ENCODE results near the gene HMGN4. TPM values are rescaled to one million over a fixed set of nuclear protein-coding genes. Genes with fewer than 3 reads are reported as not detected.

Gene HMGN4
- total RNA-seq, 2 donors from 2014 or later = 24.4 to 37.1 TPM

DNA sequence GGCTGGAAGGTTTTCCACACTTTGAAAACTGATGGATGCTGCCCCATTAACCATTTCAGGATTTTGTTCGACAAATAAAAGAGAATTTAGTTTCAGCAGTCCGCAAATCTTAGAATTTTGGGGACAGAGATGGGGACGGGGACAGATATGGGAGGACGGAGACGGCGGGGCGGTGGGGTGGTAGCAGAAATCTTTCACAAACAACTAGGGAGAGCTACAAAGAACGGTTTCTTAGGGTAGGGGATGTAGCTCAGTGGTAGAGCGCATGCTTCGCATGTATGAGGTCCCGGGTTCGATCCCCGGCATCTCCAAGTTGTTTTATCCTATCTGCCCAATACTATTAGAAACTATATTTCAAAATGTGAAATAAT lies 15.1 kb downstream of the HMGN4 start:
- peaks cover 0 to 5% of the 10 kb centered on the region in 2 donors for H3K27me3 ChIP-seq
- H3K4me3 ChIP-seq = peak overlapping the region in 1 of 2 donors; percentile 17
- DNase-seq = peak; percentile 71 to 81 (median 73)
- H3K27ac ChIP-seq = peak overlapping the region in 3 of 4 donors; percentile 57 to 73 (median 68)
- no peaks in the 10 kb centered on the region for H3K36me3 ChIP-seq (replicated peaks in 1 of 2; ENCODE audit: insufficient read depth in 1 of 2, low read depth in 2 of 2)
- H3K4me1 ChIP-seq = peaks cover 22% of the 10 kb centered on the region
- TF ChIP-seq, protein P1, sequence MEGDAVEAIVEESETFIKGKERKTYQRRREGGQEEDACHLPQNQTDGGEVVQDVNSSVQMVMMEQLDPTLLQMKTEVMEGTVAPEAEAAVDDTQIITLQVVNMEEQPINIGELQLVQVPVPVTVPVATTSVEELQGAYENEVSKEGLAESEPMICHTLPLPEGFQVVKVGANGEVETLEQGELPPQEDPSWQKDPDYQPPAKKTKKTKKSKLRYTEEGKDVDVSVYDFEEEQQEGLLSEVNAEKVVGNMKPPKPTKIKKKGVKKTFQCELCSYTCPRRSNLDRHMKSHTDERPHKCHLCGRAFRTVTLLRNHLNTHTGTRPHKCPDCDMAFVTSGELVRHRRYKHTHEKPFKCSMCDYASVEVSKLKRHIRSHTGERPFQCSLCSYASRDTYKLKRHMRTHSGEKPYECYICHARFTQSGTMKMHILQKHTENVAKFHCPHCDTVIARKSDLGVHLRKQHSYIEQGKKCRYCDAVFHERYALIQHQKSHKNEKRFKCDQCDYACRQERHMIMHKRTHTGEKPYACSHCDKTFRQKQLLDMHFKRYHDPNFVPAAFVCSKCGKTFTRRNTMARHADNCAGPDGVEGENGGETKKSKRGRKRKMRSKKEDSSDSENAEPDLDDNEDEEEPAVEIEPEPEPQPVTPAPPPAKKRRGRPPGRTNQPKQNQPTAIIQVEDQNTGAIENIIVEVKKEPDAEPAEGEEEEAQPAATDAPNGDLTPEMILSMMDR (IDR thresholded peaks at IDR 0.05) = no peak
- no peak for TF ChIP-seq POLR2A (IDR thresholded peaks at IDR 0.05)
- intact Hi-C loops (cut with DNase I) = no loop called here
- no peaks in the 10 kb centered on the region for H3K9me3 ChIP-seq
- 0 to 1% methylated on average over 13 of the region's 13 CpGs for WGBS, 2 donors
- peak; percentile 66 for ATAC-seq

DNA sequence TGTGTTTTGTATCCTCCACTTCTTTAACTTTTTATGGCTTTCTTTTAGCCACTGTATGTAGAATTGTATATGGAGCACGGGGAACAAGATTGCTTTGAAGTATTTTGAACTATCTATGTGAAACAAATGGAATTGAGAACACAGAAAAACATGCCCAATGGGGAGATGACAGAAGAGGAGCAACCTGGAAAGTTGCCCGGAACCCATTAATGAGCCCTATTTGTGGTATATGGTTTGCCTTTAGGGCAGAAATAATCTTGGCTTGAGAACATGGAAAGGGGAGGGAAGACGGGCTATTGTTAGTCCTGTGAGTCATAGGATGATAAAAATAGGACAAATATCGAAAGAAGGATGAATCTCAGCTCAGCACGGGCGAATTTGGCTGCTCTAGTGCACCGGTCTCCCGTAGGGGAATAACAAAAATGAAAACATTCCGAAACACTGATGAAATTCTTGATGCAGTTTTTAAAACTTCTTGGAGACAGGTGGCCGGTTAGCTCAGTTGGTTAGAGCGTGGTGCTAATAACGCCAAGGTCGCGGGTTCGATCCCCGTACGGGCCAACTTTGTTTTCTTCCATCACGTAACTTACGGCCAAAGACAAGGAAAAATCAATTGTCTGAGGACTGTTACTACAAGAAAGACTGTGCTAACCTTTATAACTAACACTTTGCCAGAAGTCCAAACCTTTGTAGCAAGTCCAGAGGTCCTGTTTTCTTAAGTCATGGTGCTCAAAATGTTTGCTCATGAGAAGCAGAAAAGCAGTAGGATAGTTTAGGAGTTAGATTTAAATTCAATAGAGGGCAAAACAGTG lies 15.7 kb downstream of the HMGN4 start:
- Histone ChIP-seq H3K4me3 (peak overlapping the region in 1 of 2 donors; percentile 17), H3K9me3 (no peaks in the 10 kb centered on the region), H3K4me1 (peaks cover 22% of the 10 kb centered on the region), H3K36me3 (replicated peaks in 1 of 2; ENCODE audit: insufficient read depth in 1 of 2, low read depth in 2 of 2) (no peaks in the 10 kb centered on the region), H3K27me3 (peaks cover 0 to 5% of the 10 kb centered on the region in 2 donors), H3K27ac (peak overlapping the region; percentile 27 to 73 (median 62))
- intact Hi-C loops (cut with DNase I) = no loop called here
- TF ChIP-seq POLR2A (IDR thresholded peaks at IDR 0.05) = no peak
- TF ChIP-seq, protein P1 (IDR thresholded peaks at IDR 0.05) = no peak
- peak; percentile 82 to 88 (median 86) for DNase-seq
- WGBS, 2 donors = 0 to 1% methylated on average over 19 of the region's 19 CpGs
- ATAC-seq = peak; percentile 77

DNA sequence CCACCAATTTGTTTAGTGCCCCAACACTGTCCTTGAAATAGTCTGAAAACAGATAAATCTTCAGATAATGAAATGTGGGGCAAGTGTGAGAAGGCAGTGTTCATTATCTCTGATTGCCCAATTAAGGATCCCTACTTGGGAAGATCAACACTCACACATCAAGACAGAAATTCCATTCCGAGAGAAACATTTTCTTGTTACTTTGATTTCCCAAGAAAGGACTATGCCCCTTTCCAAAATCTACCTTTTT lies 16.2 kb downstream of the HMGN4 start:
- DNase-seq = no peak
- H3K27me3 ChIP-seq = peaks cover 0 to 5% of the 10 kb centered on the region in 2 donors
- WGBS, 2 donors = 8 to 18% methylated on average over 1 of the region's 1 CpG
- no peak for ATAC-seq
- no peaks in the 10 kb centered on the region for H3K36me3 ChIP-seq (replicated peaks in 1 of 2; ENCODE audit: insufficient read depth in 1 of 2, low read depth in 2 of 2)
- H3K4me1 ChIP-seq = peaks cover 22% of the 10 kb centered on the region
- H3K4me3 ChIP-seq = no peak overlapping the region
- H3K9me3 ChIP-seq = no peaks in the 10 kb centered on the region
- peak overlapping the region in 2 of 4 donors; percentile 68 to 73 for H3K27ac ChIP-seq
- intact Hi-C loops (cut with DNase I) = no loop called here
- TF ChIP-seq POLR2A (IDR thresholded peaks at IDR 0.05) = no peak
- TF ChIP-seq, protein P1 (IDR thresholded peaks at IDR 0.05) = no peak

DNA sequence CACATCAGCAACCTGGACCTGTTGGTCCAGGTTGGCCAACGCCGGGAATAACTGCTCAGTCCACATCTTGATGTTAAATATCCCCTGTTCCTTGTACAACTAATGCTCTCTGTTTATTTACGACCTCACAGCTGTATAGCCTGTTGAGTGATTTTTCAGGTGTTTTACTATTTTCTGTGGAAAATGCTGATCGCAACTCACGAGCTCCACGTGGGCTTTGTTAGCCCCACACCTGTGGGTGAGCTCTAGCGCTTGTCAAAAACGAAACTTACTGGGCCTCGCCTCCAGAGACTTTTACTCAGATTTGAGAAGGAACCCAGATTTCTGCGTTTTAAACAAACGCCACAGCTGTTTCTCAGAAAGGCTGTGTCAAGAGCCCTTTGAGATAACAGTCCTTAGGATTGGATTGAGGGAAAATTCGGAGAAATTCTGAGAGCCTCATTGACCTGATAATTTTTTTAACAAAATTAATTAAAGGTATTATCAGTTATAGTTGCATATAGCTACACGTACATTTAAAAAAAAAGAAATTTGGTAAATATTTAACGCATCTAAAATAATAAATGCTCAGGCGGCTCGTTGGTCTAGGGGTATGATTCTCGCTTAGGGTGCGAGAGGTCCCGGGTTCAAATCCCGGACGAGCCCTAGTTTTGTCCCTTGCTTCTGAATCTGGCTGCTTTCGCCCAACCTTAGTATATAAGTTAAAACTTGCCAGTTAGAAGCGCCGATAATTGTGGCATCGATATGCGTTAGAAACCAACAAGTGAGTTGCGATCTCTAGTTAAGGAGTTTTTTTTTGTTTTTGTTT lies 16.7 kb downstream of the HMGN4 start:
- intact Hi-C loops (cut with DNase I) = no loop called here
- no peak for ATAC-seq
- H3K4me3 ChIP-seq = no peak overlapping the region
- peaks cover 22% of the 10 kb centered on the region for H3K4me1 ChIP-seq
- no peaks in the 10 kb centered on the region for H3K9me3 ChIP-seq
- peaks cover 0 to 2% of the 10 kb centered on the region in 2 donors for H3K27me3 ChIP-seq
- DNase-seq = peak in 1 of 4 donors; percentile 30
- H3K27ac ChIP-seq = peak overlapping the region in 2 of 4 donors; percentile 68 to 73
- WGBS, 2 donors = 9 to 15% methylated on average over 27 of the region's 27 CpGs
- TF ChIP-seq POLR2A (IDR thresholded peaks at IDR 0.05) = no peak
- TF ChIP-seq, protein P1 (IDR thresholded peaks at IDR 0.05) = no peak
- H3K36me3 ChIP-seq (replicated peaks in 1 of 2; ENCODE audit: insufficient read depth in 1 of 2, low read depth in 2 of 2) = no peaks in the 10 kb centered on the region
